HepG2 (cell line): Measurements from ENCODE around the gene MARS1. TPM values are rescaled to one million over a fixed set of nuclear protein-coding genes. Genes with fewer than 3 reads are reported as not detected.

Source experiments
- BRD4 ChIP-seq: sonication (generic); formaldehyde crosslinking; IDR thresholded peaks from 2 replicates; pipeline ENCODE4 v1.4.0; 2020; ENCODE audit warnings: missing genetic modification reagents
- ERF ChIP-seq: IDR thresholded peaks from 2 replicates; pipeline ENCODE4 v1.6.1; 2018; ENCODE audit warnings: missing biosample characterization, missing genetic modification reagents
- ETV5 ChIP-seq: IDR thresholded peaks from 2 replicates; pipeline ENCODE4 v1.6.1; 2018; ENCODE audit warnings: missing biosample characterization, missing genetic modification reagents, inconsistent platforms, borderline replicate concordance
- ISL2 ChIP-seq: sonication (generic); formaldehyde crosslinking; IDR thresholded peaks from 2 replicates; pipeline ENCODE4 v1.5.0; 2020; ENCODE audit warnings: missing genetic modification reagents
- KDM2A ChIP-seq: sonication (generic); formaldehyde crosslinking; IDR thresholded peaks from 2 replicates; pipeline ENCODE4 v1.4.0; 2020; ENCODE audit warnings: low read depth, missing genetic modification reagents, borderline replicate concordance
- KLF13 ChIP-seq: sonication (generic); formaldehyde crosslinking; IDR thresholded peaks from 2 replicates; pipeline ENCODE4 v1.4.0; 2020; ENCODE audit warnings: mild to moderate bottlenecking, missing genetic modification reagents
- KMT2B ChIP-seq: IDR thresholded peaks from 2 replicates; pipeline ENCODE4 v1.6.1; 2016; ENCODE audit warnings: missing genetic modification reagents, missing compliant biosample characterization
- NCOA5 ChIP-seq: sonication (generic); formaldehyde crosslinking; IDR thresholded peaks from 2 replicates; pipeline ENCODE4 v1.4.0; 2020; ENCODE audit warnings: missing genetic modification reagents
- PHF21A ChIP-seq: sonication (generic); formaldehyde crosslinking; IDR thresholded peaks from 2 replicates; pipeline ENCODE4 v1.5.0; 2020; ENCODE audit warnings: mild to moderate bottlenecking, missing genetic modification reagents
- RBAK ChIP-seq: sonication (generic); formaldehyde crosslinking; IDR thresholded peaks from 2 replicates; pipeline ENCODE4 v1.5.1; 2020; ENCODE audit warnings: mild to moderate bottlenecking, missing genetic modification reagents
- RFX3 ChIP-seq: IDR thresholded peaks from 2 replicates; pipeline ENCODE4 v1.6.1; 2016; ENCODE audit warnings: missing biosample characterization, missing genetic modification reagents
- SAP130 ChIP-seq: IDR thresholded peaks from 2 replicates; pipeline ENCODE4 v1.6.1; 2016; ENCODE audit warnings: low read depth
- TBX2 ChIP-seq: sonication (generic); formaldehyde crosslinking; IDR thresholded peaks from 2 replicates; pipeline ENCODE4 v1.5.0; 2020; ENCODE audit warnings: missing genetic modification reagents, mild to moderate bottlenecking, borderline replicate concordance
- YY1 ChIP-seq: IDR thresholded peaks from 2 replicates; pipeline ENCODE4 v1.6.1; 2011; ENCODE audit warnings: low read length, low read depth, moderate library complexity, mild to moderate bottlenecking; ENCODE audit not compliant: insufficient read depth, insufficient replicate concordance
- ZFP36L1 ChIP-seq: sonication (generic); formaldehyde crosslinking; IDR thresholded peaks from 2 replicates; pipeline ENCODE4 v1.8.0; 2022; ENCODE audit warnings: mild to moderate bottlenecking, missing genetic modification reagents, moderate library complexity
- ZFP82 ChIP-seq: sonication (generic); formaldehyde crosslinking; IDR thresholded peaks from 2 replicates; pipeline ENCODE4 v1.5.1; 2020; ENCODE audit warnings: mild to moderate bottlenecking, missing genetic modification reagents, borderline replicate concordance
- ZNF34 ChIP-seq: sonication (generic); formaldehyde crosslinking; IDR thresholded peaks from 2 replicates; pipeline ENCODE4 v1.4.0; 2020; ENCODE audit warnings: mild to moderate bottlenecking, missing genetic modification reagents, borderline replicate concordance
- ZNF75D ChIP-seq: sonication (generic); formaldehyde crosslinking; IDR thresholded peaks from 2 replicates; pipeline ENCODE4 v1.8.1; 2023; ENCODE audit warnings: missing genetic modification reagents, mild to moderate bottlenecking, borderline replicate concordance
- ZNF777 ChIP-seq: sonication (generic); formaldehyde crosslinking; IDR thresholded peaks from 2 replicates; pipeline ENCODE4 v1.4.0; 2020; ENCODE audit warnings: missing genetic modification reagents
- ZNF879 ChIP-seq: sonication (generic); formaldehyde crosslinking; IDR thresholded peaks from 2 replicates; pipeline ENCODE4 v1.8.1; 2023; ENCODE audit warnings: missing genetic modification reagents
- polyA plus RNA-seq, 8 experiments: library from polyadenylated mRNA; depleted of rRNA in 3 of 8; stranded (reverse) in 7 of 8; unstranded in 1 of 8; fragments of >200 nt; fragmentation: Illumina TruSeq in 4 of 8; extraction: Trizol in 4 of 8; gene quantifications; 2 replicates each; pipeline versions ENCODE4 v1.2.1 to v1.2.3, GENCODE V29; 2011 to 2016; ENCODE audit warnings: low read depth in 4 of 8, missing spikeins in 1 of 8, mixed read lengths in 1 of 8; ENCODE audit not compliant: insufficient read depth in 1 of 8
- total RNA-seq, 5 experiments: library from RNA; depleted of rRNA; stranded (reverse); fragments of >200 nt; fragmentation: Illumina TruSeq; extraction: Trizol; gene quantifications; 2 replicates each; pipeline ENCODE4 v1.2.3, GENCODE V29; 2016; ENCODE audit warnings: low read depth in 1 of 5
- TF ChIP-seq, protein P1 (sequence below), 2 experiments: IDR thresholded peaks; 2 replicates each; pipeline ENCODE4 v1.6.1; 2011 to 2012; ENCODE audit warnings: low read length in 2 of 2, borderline replicate concordance in 1 of 2, low read depth in 1 of 2, mild to moderate bottlenecking in 1 of 2, moderate library complexity in 1 of 2
- TF ChIP-seq, protein P2 (sequence below): sonication (generic); formaldehyde crosslinking; IDR thresholded peaks from 2 replicates; pipeline ENCODE4 v1.8.0; 2022; ENCODE audit warnings: missing genetic modification reagents, mild to moderate bottlenecking, borderline replicate concordance
- TF ChIP-seq, protein P3 (sequence below): sonication (generic); formaldehyde crosslinking; IDR thresholded peaks from 2 replicates; pipeline ENCODE4 v1.5.1; 2020; ENCODE audit warnings: mild to moderate bottlenecking, moderate library complexity, missing genetic modification reagents
- TF ChIP-seq, protein P4 (sequence below): sonication (generic); formaldehyde crosslinking; conservative IDR thresholded peaks from 2 replicates; pipeline ENCODE4 v1.5.0; 2020; ENCODE audit warnings: missing genetic modification reagents

MARS1 gene
- total and polyA plus RNA-seq, 2 of the 13 experiments (the other 11 are each of a cell fraction or from before 2014, with no cell fraction given): 115 to 181 TPM

DNA sequence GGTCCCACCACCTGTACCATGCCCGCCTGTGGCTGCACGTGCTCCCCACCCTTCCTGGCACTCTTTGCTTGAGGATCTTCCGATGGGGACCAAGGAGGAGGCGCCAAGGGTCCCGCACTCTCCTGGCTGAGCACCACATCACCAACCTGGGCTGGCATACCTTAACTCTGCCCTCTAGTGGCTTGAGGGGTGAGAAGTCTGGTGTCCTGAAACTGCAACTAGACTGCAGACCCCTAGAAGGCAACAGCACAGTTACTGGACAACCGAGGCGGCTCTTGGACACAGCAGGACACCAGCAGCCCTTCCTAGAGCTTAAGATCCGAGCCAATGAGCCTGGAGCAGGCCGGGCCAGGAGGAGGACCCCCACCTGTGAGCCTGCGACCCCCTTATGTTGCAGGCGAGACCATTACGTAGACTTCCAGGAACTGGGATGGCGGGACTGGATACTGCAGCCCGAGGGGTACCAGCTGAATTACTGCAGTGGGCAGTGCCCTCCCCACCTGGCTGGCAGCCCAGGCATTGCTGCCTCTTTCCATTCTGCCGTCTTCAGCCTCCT, 31.6 kb upstream of the MARS1 start (continued):
- TF ChIP-seq, protein P1, sequence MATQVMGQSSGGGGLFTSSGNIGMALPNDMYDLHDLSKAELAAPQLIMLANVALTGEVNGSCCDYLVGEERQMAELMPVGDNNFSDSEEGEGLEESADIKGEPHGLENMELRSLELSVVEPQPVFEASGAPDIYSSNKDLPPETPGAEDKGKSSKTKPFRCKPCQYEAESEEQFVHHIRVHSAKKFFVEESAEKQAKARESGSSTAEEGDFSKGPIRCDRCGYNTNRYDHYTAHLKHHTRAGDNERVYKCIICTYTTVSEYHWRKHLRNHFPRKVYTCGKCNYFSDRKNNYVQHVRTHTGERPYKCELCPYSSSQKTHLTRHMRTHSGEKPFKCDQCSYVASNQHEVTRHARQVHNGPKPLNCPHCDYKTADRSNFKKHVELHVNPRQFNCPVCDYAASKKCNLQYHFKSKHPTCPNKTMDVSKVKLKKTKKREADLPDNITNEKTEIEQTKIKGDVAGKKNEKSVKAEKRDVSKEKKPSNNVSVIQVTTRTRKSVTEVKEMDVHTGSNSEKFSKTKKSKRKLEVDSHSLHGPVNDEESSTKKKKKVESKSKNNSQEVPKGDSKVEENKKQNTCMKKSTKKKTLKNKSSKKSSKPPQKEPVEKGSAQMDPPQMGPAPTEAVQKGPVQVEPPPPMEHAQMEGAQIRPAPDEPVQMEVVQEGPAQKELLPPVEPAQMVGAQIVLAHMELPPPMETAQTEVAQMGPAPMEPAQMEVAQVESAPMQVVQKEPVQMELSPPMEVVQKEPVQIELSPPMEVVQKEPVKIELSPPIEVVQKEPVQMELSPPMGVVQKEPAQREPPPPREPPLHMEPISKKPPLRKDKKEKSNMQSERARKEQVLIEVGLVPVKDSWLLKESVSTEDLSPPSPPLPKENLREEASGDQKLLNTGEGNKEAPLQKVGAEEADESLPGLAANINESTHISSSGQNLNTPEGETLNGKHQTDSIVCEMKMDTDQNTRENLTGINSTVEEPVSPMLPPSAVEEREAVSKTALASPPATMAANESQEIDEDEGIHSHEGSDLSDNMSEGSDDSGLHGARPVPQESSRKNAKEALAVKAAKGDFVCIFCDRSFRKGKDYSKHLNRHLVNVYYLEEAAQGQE (IDR thresholded peaks at IDR 0.05; ENCODE audit: borderline replicate concordance in 1 of 2, low read depth in 1 of 2, low read length in 2 of 2): no peak
- TF ChIP-seq ZNF75D: no peak
- TF ChIP-seq ZFP36L1 (CRISPR knock-in tag): no peak
- peak; percentile 49; the same call in 1 of the 2 replicates for TF ChIP-seq KMT2B
- TF ChIP-seq ZNF879 (CRISPR knock-in tag): no peak
- no peak for TF ChIP-seq RBAK (CRISPR knock-in tag)
- TF ChIP-seq, protein P2, sequence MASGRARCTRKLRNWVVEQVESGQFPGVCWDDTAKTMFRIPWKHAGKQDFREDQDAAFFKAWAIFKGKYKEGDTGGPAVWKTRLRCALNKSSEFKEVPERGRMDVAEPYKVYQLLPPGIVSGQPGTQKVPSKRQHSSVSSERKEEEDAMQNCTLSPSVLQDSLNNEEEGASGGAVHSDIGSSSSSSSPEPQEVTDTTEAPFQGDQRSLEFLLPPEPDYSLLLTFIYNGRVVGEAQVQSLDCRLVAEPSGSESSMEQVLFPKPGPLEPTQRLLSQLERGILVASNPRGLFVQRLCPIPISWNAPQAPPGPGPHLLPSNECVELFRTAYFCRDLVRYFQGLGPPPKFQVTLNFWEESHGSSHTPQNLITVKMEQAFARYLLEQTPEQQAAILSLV: 0 out of 2 replicates have a peak, but pooled peaks have one; percentile 42
- TF ChIP-seq ERF (CRISPR knock-in tag): no peak
- no peak for TF ChIP-seq ZFP82 (CRISPR knock-in tag)
- peak; percentile 80 for TF ChIP-seq SAP130 (CRISPR knock-in tag)
- TF ChIP-seq, protein P3, sequence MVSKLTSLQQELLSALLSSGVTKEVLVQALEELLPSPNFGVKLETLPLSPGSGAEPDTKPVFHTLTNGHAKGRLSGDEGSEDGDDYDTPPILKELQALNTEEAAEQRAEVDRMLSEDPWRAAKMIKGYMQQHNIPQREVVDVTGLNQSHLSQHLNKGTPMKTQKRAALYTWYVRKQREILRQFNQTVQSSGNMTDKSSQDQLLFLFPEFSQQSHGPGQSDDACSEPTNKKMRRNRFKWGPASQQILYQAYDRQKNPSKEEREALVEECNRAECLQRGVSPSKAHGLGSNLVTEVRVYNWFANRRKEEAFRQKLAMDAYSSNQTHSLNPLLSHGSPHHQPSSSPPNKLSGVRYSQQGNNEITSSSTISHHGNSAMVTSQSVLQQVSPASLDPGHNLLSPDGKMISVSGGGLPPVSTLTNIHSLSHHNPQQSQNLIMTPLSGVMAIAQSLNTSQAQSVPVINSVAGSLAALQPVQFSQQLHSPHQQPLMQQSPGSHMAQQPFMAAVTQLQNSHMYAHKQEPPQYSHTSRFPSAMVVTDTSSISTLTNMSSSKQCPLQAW (CRISPR knock-in tag): 0 out of 2 replicates have a peak, but pooled peaks have one; percentile 1
- no peak for TF ChIP-seq KDM2A (CRISPR knock-in tag)
- no peak for TF ChIP-seq NCOA5 (CRISPR knock-in tag)
- TF ChIP-seq, protein P4, sequence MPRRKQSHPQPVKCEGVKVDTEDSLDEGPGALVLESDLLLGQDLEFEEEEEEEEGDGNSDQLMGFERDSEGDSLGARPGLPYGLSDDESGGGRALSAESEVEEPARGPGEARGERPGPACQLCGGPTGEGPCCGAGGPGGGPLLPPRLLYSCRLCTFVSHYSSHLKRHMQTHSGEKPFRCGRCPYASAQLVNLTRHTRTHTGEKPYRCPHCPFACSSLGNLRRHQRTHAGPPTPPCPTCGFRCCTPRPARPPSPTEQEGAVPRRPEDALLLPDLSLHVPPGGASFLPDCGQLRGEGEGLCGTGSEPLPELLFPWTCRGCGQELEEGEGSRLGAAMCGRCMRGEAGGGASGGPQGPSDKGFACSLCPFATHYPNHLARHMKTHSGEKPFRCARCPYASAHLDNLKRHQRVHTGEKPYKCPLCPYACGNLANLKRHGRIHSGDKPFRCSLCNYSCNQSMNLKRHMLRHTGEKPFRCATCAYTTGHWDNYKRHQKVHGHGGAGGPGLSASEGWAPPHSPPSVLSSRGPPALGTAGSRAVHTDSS: no peak
- TF ChIP-seq TBX2 (CRISPR knock-in tag): 0 out of 2 replicates have a peak, but pooled peaks have one; percentile 20
- no peak for TF ChIP-seq ZNF777
- TF ChIP-seq ETV5 (CRISPR knock-in tag): peak; percentile 50; the same call in 1 of the 2 replicates
- 0 out of 2 replicates have a peak, but pooled peaks have one; percentile 8 for TF ChIP-seq KLF13 (CRISPR knock-in tag)
- no peak for TF ChIP-seq YY1
- 0 out of 2 replicates have a peak, but pooled peaks have one; percentile 20 for TF ChIP-seq ISL2 (CRISPR knock-in tag)
- no peak for TF ChIP-seq RFX3 (CRISPR knock-in tag)
- no peak for TF ChIP-seq BRD4 (CRISPR knock-in tag)
- no peak for TF ChIP-seq PHF21A (CRISPR knock-in tag)
- no peak for TF ChIP-seq ZNF34 (CRISPR knock-in tag)
